ENCODE results near the gene MT1B.
A peak's percentile ranks its signal among the peaks of the same experiment; 100 is the strongest.
"Not testable (repeated sequence)": the region's sequence is repeated elsewhere in the genome, so short reads cannot be mapped to it uniquely, and the experiment has no call there.

MT1B gene

GRCh38 chr16:56673921-56674320 is 22.2 kb downstream of the MT1B start:
- no peak overlapping the region for H3K4me3 ChIP-seq (ENCODE audit: low read depth, low read length)
- peak; percentile 19 for DNase-seq (ENCODE audit: low read depth)
- peak; percentile 71 for TF ChIP-seq CTCF (IDR thresholded peaks at IDR 0.05; ENCODE audit: control insufficient read depth, extremely low read depth, insufficient read depth)

GRCh38 chr16:56674570-56674969 is 22.9 kb downstream of the MT1B start:
- not testable (repeated sequence) for H3K4me3 ChIP-seq (ENCODE audit: low read depth, low read length); DNase-seq (ENCODE audit: low read depth)

- DNase-seq (ENCODE audit: low read depth), result no peak
- no peak for TF ChIP-seq CTCF (IDR thresholded peaks at IDR 0.05; ENCODE audit: control insufficient read depth, extremely low read depth, insufficient read depth)
- no peak overlapping the region for H3K4me3 ChIP-seq (ENCODE audit: low read depth, low read length)
Measured at GRCh38 chr16:56675685-56676210, 24.1 kb downstream of the MT1B start.

- no peak for TF ChIP-seq CTCF (IDR thresholded peaks at IDR 0.05; ENCODE audit: control insufficient read depth, extremely low read depth, insufficient read depth)
- DNase-seq (ENCODE audit: low read depth), result no peak
- no peak overlapping the region for H3K4me3 ChIP-seq (ENCODE audit: low read depth, low read length)
Measured at GRCh38 chr16:56677474-56677873, 25.8 kb downstream of the MT1B start.

GRCh38 chr16:56679078-56679730 is 27.5 kb downstream of the MT1B start:
- DNase-seq (ENCODE audit: low read depth), result no peak
- TF ChIP-seq CTCF (IDR thresholded peaks at IDR 0.05; ENCODE audit: control insufficient read depth, extremely low read depth, insufficient read depth), result no peak
- H3K4me3 ChIP-seq (ENCODE audit: low read depth, low read length), result no peak overlapping the region

- no peak overlapping the region for H3K4me3 ChIP-seq (ENCODE audit: low read depth, low read length)
- TF ChIP-seq CTCF (IDR thresholded peaks at IDR 0.05; ENCODE audit: control insufficient read depth, extremely low read depth, insufficient read depth), result no peak
- no peak for DNase-seq (ENCODE audit: low read depth)
Measured at GRCh38 chr16:56679818-56680217, 28.1 kb downstream of the MT1B start.

GRCh38 chr16:56681939-56682702 is 30.4 kb downstream of the MT1B start, which contains the start of gene MT1X:
Gene MT1X, plus strand, starts transcription at chr16:56682470. Its CDS starts 71 bp downstream, at chr16:56682541.
- no peak for TF ChIP-seq CTCF (IDR thresholded peaks at IDR 0.05; ENCODE audit: control insufficient read depth, extremely low read depth, insufficient read depth)

More at GRCh38 chr16:56681939-56682702, 30.4 kb downstream of the MT1B start, which contains the start of gene MT1X:
- DNase-seq (ENCODE audit: low read depth), result peak; percentile 91
- H3K4me3 ChIP-seq (ENCODE audit: low read depth, low read length), result peak within 1 kb of the TSS; percentile 74

Measured in LNCaP clone FGC (cell line).